HG03342 (cell line): ENCODE measurements around the gene VDR.

Source experiments
- ATAC-seq: cut with Tn5 transposase; IDR thresholded peaks from one replicate; pipeline ENCODE4 v1.9.1; 2021; ENCODE audit warnings: mild to moderate bottlenecking, moderate library complexity; ENCODE audit not compliant: unreplicated experiment

VDR gene

DNA sequence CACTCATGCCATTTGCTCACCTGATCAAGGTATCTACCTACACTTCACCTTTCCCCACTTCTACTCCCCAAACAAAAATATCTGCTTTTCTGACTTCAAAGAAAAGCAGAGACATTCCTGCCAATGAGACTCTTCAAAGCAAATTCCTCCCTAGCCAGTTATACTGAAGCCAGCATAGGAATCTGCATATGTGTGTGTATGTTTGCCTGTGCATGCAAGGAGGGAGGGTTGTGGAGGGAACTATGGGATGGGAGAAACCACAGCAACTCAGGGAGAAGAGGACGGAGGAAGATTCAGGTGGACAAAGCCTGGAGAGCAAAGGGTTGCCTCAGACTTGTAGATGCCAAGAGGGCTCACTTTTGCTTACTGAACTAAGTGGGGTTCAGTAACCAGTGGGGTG, 26.4 kb upstream of the VDR start:
- no peak for ATAC-seq

DNA sequence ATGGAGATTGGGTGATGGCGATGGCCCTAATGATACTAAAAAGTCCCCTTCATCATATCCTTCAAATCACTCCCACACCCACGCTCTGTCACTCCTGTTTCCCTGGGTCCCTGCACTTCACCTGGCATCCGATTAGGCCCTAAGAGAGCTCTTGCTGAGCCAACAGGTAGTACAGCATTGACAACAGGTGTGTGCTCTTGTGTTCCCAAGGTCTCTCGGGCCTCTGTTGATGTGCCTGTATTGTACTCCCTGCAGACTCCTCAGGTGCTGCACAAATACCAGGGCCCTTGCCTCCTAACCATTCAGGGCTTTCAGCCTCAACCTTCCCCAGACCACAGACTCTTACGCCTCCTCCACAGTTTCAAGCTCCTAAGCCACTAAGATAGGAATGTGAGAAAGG, 25.8 kb upstream of the VDR start:
- ATAC-seq: no peak

DNA sequence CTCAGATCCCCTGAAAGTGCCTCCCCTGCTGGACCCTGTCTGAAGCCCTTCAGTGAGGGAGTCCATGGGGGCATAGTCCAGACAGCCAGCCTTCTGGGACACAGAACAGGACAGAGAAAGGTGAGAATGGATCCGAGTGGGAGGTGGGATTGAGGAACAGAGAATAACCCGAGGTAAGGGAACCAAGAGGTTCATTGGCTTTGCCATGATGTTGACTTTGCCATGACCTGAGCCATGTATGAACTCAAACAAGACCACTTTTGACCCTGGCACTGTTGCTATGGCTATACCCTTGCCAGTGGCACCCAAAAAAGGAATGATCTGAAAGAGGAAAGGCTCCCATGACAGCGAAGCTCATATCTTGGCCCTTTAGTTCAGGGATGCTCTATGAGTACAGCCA, 22.6 kb upstream of the VDR start:
- no peak for ATAC-seq

DNA sequence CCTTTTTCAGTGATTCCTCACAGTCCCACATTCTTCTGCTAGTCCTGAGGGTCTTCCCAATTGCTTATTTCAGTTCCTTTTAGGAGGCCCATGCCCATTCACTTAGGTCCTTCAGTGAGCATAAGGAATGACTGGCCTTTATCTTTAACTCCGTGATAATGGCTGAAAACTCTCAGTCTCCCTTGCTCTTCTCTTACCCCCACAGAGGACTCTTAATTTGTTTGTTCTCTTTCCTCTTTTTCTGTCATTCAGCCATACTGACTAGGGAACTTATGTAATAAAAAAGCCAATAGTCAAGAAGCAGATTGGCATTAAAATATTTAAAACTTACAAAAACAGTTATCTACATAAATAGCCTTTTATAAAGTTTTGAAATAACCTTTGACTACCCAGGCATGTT, 17.1 kb upstream of the VDR start:
- ATAC-seq: no peak

DNA sequence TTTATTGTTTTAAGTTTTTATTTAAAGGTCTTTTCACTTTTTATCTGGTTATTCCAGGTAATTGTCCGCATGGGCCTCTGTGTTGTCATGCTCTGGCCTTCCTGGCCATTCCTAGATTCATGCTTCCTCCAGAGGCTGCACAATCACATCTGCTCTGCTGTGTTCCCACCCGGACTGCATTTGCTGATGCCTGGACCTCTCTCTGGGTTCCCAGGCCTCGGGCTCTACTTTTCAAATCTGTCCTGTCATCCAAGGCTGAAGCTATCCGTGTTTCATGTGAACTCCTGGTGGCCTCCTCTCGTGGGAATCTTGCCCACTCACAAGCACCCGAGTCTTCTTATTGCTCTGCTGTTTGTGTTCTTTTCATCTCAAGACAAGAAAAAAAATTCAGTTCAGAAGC, 16.1 kb upstream of the VDR start:
- ATAC-seq: no peak

DNA sequence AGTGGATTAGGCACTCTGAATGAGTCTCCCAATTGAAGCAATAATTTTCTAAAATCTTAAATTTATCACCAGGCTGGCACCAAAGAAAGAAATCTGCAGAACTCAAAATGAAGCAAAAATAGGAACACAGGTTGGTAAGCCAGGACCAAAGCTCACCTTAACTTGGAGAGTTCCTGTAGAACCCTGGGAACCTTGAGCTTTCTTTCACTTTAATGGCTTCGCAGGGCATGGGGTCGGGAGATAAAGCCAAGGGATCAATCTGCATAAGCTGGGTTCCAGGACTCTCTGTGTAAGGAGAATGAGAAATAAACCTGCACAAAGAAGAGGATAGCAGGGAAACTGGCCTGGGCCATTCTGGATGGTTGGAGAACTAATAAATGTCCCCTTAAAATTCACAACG, 8.3 kb upstream of the VDR start:
- no peak for ATAC-seq

DNA sequence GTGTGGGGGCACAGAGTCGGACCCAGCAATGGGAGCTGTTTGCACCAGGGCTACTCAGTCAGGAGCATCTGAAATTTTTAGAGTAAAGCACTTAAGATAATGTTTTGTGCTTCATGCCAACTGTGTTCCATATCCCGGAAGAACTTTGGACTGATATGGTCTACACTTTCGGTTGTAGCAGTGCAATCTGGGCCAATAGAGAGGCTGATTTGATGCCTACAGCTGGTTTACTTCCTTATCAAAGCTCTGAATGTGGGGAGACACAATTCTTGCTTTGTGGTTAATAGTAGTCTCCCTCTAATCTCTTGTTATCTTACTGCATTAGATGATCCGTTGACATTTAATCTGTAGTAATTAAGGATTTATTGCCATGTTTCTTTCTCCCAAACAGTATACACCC, 7.8 kb upstream of the VDR start:
- no peak for ATAC-seq

DNA sequence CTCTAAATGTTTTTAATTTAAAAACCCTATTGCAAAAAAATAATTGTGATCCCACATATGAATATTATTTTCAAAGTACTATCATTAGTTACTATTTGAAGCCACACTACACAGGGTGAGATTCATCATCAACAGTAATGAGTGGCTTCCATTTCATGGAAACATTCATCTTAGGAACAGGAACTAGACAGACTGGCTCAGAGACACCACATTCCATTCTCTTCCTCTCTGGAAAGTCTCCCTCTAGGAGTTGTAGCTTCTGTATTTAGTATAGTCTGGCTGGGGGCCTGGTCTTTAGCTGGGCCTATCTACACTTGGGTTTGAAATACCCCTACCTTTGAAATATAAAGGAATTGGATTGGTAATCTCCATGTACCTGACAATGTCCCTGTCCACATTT, 6.2 kb upstream of the VDR start:
- ATAC-seq: no peak

DNA sequence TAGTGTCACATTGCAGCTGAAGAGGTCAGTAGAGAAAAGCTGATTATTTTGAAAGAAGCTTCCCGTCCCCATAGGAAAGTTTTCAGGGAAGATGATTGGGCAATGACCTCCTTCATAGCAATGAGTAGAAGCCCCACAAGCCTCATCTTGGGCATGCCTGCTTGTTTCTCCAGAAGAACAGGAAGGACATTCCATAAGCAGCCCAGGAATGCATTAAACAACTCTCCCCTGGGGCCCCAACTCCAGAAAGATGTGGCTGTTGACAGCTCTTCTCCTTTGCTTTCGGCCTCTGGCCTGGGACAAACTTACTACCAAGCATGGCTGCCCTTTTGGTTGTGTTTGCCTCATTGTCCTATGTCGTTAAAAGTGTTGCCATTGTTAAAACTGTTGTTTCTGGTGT, 5.7 kb upstream of the VDR start:
- ATAC-seq: no peak

DNA sequence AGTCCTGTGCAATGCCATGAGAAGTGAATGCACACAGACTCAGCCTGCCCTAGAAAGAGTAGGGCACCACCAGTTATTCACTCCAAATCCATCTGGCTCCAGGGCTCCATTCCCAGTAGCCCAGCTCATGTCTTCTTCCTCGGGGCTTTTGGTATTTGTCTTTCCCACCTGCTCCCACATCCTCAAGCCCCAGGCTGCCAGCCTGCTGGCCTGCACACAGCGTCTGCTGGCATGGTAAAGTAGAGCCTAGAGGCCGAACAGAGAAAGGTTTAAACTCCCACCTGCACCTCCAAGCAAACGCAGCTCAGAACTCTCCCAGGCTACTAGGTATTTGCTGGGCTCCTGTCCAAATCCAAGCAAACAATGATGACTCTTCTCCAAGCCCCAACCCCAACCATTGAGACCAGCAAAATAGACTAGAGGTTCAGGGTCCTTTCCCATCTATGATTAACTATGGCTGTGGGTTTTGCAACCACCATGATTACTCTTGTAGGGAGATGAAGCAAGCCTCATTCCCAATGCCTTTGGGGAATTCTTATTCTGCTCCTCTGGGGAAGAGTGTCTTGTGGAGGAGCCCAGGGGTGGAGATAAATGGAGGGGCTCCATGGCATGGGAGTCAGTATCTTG, 5.2 kb upstream of the VDR start:
- no peak for ATAC-seq

DNA sequence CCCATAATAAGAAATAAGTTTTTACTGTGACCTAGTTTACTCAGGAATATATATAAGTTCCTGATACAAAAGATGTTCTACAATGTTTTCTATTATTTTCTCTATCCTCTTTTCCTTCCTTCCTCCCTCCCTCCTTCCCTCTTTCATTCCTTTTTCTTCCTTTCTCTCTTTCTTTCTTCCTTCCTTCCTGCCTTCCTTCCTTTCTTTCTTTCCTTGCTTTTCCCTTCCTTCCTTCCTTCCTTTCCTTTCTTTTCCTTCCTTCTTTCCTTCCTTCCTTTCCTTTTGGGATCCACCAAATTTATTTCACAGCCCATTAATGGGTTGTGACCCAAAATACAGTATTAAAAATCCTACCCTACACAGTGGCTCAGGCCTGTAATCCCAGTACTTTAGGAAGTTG, 3.9 kb upstream of the VDR start:
- ATAC-seq: no peak

DNA sequence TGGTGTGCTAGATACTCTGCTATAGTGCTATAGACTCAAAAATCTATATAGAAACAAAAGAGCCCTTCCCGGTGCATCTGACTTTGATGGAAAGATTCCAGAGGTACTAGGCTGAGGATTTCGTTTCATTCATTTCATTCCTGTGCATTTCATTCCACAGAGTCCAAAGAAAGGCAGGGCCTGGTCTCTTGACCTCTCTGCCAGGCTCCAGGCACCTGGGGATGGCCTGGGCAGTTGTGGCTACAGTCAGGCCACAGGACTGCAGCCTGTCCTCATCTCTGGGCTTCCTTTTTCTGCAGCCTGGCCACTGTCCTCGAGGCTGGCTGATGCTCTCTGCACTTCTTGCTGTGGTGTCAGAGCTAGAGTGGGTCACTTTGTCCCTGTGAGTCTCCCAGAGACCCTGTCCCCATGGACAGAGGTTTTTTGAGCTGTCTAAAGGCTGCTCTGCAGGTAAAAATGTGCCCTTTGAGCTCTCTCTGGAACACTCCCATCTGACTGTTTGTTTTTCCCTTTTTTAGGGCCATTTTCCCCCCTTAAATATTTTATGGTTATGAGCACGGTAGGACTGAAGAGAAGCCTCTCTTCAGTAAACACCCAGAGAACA, 3.2 kb upstream of the VDR start:
- ATAC-seq: no peak

DNA sequence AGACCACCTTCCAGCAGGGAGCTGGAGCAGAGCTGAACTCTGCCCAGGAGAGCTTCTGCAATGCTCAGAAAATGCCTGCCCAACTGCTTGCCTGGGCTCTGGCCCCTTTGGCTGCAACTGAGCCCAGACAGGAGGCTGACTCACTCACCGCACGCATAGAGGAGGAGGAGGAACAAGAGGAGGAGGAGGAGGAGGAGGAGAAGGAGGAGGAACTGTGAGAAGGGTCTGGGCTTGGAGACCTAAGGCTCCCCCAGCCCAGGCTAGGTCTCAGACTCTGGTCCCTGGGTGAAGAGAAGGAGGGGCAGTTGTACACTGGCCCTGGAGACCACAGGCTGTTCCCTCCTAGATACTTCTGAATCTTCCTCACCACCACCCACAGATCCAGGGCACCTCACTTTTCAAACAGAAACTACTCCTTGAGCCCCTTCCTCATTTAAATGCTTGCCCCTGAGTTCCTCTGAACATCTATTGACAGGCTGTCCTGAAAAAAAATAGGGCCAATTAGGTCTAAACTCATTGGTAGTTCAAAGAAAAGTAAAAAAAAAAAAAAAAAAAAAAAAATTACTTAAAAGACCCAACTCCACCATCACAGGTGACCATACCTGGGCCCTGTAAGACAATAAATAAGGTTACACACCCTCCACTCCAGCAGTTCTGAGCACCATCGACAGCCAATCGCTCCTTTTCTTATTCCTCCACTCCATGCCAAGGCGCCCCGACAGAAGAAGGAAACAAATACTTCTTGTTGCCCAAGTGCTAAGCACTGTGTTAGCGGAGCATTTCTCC, 674 bp downstream of the VDR start:
- ATAC-seq: no peak

DNA sequence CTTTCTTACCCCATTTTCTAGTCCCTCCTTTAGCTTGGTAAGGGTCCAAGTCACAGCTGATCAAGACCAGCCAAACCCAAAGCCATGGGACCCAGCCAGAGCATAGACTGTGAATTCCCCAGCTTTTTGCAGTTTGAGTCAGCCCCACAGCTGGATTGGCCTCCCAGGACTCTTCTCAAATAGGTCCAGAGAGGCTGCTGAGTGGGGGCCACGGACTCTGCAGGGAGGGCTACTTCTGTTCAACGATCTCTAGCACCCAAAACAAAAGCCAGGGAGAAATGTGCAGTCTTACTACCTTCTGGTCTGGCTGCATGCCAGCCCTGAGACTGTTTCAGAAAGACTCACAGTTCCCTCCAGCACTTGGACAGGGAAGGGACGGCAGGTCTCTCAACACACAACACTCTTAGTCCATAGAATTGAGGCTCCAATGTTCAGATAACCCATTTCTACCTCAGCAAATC, 1.6 kb downstream of the VDR start:
- ATAC-seq: no peak

DNA sequence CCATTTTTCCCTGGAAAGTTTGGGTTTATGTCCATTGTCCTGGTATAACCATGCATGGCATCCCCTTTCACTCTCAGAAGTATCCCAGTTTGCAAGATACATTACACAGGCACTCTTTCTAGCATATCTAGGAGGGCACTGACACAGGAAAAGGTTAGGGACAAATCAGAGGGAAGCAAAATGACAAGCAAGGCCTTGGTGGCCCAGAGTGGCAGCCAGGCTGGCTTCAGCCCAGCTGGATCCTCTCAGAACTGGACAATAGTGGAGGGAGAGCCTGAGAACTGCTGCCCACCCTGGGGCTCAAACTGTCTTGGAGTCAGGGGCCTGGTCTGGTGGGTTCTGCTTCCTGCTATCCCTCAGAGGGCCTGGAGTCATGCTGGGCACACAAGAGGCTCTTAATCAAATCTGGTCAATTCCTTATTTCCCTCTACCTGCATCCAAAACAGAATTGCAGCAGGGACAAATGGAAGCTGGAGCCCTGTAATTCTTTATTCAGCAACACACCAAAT, 2.6 kb downstream of the VDR start:
- ATAC-seq: no peak

DNA sequence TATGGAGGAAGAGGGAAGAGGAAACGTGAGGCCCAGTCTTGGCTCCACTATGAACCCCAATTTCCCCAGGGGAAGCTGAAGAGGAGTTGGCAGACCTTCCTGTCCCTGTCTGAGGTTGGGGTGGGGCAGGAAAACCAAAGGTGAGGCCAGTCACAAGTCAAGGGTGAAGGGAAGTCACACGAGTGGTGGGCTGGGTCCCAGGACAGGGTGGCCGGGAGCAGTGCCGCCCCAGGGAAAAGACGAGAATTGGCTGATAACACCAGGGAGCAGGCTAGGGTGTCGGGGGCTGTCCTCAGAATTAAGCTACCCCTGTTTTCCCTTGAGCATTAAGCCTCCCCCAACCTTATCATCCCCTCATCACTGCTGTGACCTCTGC, 3.1 kb downstream of the VDR start:
- no peak for ATAC-seq

DNA sequence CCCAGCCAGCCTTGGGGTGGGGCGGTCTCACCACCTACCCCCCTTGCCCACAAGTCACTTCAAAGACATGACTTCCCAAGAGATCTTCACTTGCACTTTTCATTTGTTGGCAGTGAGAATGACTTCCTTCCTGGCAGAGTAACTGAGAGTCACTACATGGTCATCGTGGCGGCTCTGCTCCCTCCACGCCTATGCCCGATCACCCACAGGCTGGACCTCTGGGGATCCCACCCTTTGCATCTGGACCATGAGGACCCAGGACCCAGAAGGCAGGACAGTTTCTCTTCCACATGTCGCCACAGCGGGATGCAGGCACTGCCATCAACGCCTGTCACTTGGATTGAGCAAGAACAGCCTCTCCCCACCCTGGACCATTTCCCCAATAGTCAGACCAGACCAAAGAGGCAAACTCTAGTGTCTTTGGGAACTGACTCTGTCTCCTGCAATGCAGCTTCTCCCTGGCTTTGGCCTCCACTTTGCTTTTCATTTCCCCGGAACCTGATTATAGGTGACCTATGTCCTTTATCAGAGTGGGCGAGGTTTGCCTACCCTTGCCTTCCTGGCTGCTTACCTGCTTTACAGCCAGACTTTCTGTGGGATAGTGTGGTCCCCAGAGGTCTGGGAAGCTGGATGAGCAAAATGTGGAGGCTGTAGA, 3.6 kb downstream of the VDR start:
- ATAC-seq: no peak

DNA sequence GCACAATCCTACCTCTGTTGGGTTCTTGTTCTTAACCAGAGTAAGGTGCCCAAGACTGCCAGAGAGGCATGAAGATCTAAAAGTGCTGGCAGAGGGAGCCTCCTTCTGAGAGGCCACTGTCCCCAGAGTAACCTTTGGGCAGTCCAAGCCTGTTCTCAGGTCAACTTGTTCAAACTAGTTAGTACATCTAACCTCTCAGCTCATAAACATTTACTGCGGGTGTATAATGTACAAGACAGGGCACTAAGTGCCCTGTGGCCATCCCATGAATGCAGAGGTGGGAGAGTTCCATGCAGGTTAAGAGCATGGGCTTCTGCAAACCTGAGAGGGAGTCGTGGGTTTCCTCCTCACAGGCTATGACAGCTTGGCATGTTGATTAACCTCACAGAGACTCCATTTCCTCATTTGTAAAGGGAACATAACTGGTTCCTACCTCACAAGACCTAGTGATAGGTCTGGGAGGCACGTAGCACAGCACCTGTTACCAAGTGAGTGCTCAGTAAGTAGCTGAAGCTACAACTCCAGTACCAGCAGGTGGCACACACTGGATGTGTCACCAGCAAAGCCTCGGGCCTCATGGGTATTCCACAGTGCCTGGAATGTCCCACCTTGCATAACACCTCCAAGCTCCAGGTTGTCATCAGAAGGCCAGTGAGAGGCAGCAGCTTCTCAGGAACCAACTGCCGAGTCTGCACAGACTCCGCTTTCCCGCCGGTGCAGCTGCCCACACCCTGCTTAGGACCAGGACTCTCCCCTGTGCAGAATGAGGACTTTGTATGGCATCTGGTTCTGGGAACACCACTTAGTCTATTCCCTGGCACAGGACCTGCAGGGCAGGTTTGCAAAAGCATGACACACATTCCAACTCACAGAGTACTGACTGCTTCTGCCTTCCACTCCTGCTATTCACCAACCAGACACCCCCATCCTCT, 4.4 kb downstream of the VDR start:
- no peak for ATAC-seq

DNA sequence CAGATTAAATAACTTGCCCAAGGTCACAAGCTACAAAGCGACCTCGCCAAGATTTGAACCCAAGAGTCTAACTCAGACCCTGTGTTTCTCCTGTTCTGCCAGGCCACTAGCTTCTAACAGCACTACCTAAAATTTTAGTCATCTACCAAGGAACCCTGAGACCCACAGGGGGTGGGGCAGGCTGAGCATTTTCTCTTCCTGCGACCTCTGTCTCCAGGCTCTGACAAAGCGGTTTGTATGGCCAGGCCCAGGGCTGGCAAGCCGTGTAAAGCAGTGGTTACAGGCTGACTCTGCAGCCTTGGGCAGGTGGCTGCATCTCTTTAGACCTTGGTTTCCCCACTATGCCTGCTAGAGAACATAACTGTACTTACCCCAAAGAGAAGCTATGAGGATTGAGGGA, 5.3 kb downstream of the VDR start:
- ATAC-seq: no peak

DNA sequence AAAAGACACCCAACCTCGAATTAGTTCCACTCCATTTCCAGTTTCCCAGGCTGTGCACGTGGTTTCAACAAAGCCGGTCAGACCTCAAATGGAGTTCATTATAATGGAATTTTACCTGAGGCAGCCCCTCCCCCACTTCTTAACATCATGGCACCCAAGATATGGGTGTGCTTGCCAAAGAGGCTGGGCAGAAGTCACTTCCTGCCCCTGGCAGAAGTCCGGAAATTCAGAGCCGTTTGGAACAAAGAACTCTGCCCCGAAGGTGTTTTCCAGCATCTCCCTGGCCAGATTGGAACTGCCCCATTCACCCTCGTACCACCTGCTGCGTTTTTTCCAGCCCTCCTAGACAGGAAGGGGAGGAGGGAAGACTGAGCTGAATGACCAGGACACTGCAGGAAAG, 8.2 kb downstream of the VDR start:
- ATAC-seq: no peak

DNA sequence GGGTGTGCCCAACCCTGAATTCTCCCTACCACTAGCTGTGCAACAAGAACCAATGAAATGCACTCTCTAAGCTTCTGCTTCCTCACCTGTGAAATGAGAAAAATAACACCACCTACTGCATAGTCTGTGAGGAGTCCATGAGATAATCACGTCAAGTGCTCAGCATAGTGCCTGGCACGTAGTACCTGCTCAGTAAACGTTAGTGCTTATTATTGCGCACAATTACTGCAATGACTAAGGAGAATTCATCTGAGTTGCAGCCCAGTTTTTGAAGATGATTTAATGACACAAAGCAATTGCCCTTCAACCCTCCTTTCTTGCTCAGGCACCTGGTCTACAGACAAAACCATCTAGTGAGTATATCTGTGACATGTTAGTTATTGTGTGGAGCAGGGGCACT, 8.8 kb downstream of the VDR start:
- no peak for ATAC-seq
